Astrocyte of the cerebellum (primary cell): ENCODE measurements around the gene ENPP6.
"Not testable (repeated sequence)": the region's sequence is repeated elsewhere in the genome, so short reads cannot be mapped to it uniquely, and the experiment has no call there.

Experiments used
- DNase-seq: peaks from one replicate; pipeline ENCODE4 v3.0.0-alpha.2; 2011; ENCODE audit warnings: low read depth
- H3K4me3 ChIP-seq: 2 replicates; pipeline ENCODE4 v1.5.1; 2011; ENCODE audit warnings: mild to moderate bottlenecking, low read depth, low read length, moderate library complexity
- in situ Hi-C: cut with HindIII; loops from 2 replicates; pipeline ENCODE4 v1.10.0; 2017; ENCODE audit warnings: low sequenced_read_pairs
- TF ChIP-seq, protein P1 (sequence below): IDR thresholded peaks from 2 replicates; pipeline ENCODE4 v1.5.1; 2012; ENCODE audit warnings: low read length, low read depth, moderate library complexity, mild to moderate bottlenecking; ENCODE audit errors: missing control alignments

ENPP6 gene

GRCh38 chr4:184231573-184231972 is 13.9 kb upstream of the ENPP6 start:
- TF ChIP-seq, protein P1, sequence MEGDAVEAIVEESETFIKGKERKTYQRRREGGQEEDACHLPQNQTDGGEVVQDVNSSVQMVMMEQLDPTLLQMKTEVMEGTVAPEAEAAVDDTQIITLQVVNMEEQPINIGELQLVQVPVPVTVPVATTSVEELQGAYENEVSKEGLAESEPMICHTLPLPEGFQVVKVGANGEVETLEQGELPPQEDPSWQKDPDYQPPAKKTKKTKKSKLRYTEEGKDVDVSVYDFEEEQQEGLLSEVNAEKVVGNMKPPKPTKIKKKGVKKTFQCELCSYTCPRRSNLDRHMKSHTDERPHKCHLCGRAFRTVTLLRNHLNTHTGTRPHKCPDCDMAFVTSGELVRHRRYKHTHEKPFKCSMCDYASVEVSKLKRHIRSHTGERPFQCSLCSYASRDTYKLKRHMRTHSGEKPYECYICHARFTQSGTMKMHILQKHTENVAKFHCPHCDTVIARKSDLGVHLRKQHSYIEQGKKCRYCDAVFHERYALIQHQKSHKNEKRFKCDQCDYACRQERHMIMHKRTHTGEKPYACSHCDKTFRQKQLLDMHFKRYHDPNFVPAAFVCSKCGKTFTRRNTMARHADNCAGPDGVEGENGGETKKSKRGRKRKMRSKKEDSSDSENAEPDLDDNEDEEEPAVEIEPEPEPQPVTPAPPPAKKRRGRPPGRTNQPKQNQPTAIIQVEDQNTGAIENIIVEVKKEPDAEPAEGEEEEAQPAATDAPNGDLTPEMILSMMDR: no peak
- no peak for DNase-seq
- in situ Hi-C loops: no loop called here
- no peak overlapping the region for H3K4me3 ChIP-seq

- H3K4me3 ChIP-seq: no peak overlapping the region
- in situ Hi-C loops: no loop called here
- DNase-seq: no peak
- TF ChIP-seq, protein P1: no peak
These were observed 10.5 kb upstream of the ENPP6 start for GRCh38 chr4:184228056-184228705.

- in situ Hi-C loops: no loop called here
- TF ChIP-seq, protein P1: no peak
- DNase-seq: no peak
- no peak overlapping the region for H3K4me3 ChIP-seq
These were observed 1.2 kb downstream of the ENPP6 start for GRCh38 chr4:184216515-184216914.

DNA sequence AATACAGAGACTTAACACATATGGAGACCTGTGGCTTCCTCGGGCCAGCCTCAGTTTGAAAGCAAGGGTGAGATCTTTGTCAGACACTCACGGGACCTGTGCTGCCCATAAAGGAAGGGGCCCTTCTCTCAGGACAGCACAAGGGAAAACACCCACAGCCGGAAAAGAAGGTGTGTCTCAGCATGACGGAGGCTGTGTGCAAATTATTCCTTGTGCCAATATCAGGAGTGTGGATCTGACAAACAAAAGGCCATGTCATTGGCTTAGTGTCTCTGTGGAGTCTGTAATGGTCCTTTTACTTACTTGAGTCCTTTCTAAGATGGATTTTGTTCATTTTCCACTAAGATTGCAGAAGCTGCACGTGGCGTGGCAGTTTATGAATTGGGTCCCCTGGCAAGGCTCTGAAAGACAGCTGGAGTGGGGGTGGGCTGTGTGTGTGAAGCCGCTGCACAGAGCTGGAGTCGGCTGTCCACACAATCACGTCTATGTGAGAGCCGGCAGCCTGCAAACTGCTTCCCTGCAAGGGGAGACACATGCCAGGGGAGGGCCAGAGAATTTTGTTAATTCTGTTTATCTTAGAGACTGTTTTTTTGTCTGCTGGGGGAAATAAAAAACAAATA is 1.9 kb downstream of the ENPP6 start:
- TF ChIP-seq, protein P1: no peak
- in situ Hi-C loops: no loop called here
- no peak overlapping the region for H3K4me3 ChIP-seq
- DNase-seq: no peak

- TF ChIP-seq, protein P1: no peak
- in situ Hi-C loops: no loop called here
- DNase-seq: no peak
- H3K4me3 ChIP-seq: no peak overlapping the region
These were observed 2.7 kb downstream of the ENPP6 start for GRCh38 chr4:184214931-184215330.

GRCh38 chr4:184207734-184208607 is 9.7 kb downstream of the ENPP6 start:
- in situ Hi-C loops, DNase-seq, H3K4me3 ChIP-seq: not testable (repeated sequence)
